GM19240 (cell line): ENCODE measurements around the gene RUNX1.
"Not testable (repeated sequence)": the region's sequence is repeated elsewhere in the genome, so short reads cannot be mapped to it uniquely, and the experiment has no call there.

Experiments
- DNase-seq: peaks from one replicate; pipeline ENCODE4 v3.0.0; 2011; ENCODE audit warnings: low spot score; ENCODE audit not compliant: insufficient read length

Gene RUNX1

DNA sequence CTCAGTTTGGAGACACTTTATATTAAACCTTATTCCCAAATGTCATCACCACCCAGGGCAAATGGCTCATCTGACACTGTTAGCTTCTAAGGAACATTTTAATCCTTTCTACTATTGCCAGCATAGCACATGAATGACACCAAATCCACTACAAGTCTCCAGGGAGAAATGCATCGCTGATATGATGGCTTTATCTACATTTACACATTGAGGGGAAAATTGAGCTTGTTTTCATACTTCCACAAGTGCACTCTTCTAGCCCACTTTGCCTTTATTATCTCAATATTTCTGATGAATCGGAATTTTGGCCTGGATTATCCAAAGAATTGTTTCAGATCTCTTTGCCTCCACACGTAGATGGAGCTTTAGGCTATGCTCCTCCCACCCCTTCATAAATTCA, 75.4 kb downstream of the RUNX1 start:
- DNase-seq = no peak

DNA sequence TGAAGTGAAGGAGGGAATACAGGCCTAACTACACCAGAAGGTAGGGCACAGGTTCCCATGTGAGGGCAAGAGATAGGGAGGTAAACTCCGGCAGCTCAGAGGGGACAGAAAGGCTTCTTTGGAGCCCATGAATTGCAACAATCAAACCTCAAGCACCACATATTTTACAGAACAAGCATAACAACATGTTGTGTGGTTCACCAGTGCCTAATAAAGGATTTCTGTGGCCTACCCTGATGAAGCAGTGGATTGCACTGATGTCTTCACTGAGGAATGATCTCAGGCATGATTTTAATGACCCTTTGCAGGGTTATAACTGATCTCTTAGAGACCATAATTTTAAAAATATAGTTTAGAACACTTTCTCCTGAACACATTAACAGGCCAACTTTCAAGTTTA, 77.4 kb downstream of the RUNX1 start:
- DNase-seq = no peak

- no peak for DNase-seq
These were observed 78.5 kb downstream of the RUNX1 start for GRCh38 chr21:34970566-34970965.

DNA sequence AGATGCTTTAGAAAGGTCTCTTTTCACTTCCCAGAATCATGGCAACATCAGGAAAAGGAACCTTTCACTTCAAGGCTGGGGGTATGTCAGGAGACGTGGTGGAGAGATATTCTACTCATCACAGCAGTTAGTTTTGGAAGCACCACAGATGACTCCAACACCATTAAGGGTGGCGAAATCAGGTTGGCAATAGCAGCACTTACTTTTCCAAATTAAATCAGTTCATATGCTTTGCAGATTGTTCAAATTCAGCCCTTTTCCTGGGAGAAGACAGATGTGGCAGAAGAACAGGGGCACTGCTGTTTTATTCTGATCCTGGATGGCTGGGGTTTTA, 79.0 kb downstream of the RUNX1 start:
- DNase-seq = no peak

GRCh38 chr21:34969423-34970166, 79.5 kb downstream of the RUNX1 start:
- DNase-seq = no peak

DNA sequence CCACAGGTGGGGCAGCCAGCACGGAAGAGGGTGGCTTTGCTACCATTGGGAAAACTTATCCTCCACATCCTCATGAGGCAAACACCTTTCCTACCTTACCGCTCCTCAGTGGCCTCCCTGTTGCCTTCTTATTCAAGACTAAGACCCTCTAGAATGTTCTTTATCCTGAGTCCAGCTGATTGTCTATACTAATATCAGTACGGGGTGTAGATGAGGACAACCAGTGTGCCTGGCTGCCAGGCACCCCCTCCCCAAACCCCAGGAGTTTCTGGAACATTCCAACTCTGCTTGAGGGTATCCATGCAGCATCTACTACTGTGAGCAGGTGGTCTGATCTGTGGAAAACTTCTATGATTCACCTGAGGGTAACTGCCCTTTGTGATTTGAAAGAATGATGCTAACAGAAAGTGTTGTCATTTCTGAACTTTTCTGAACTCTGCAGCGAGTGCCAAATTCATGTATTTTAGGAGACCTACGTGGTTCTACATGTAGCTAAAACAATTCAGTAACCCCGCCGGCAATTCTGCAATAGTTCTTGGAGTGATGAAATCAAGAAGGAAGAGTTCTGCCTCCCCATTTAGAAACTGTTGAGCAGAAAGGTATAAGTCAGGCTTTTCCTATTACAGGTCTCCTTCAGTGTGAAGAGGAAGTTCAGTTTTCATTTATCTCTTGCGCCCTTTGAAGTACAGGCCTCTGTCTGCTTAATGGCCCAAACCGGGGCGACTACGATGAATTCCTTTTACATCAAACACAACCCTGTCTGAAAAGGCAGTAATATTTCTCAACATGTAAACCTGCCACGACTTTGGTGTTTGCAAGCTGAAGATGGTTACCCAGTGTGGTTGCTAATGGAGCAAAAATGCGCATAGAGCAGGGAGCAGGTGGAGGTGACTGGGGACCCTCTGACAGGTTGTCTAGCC, 80.4 kb downstream of the RUNX1 start:
- DNase-seq = no peak

- no peak for DNase-seq
These were observed 81.4 kb downstream of the RUNX1 start for GRCh38 chr21:34967509-34968289.

- DNase-seq = not testable (repeated sequence)
These were observed 82.2 kb downstream of the RUNX1 start for GRCh38 chr21:34966881-34967280.

DNA sequence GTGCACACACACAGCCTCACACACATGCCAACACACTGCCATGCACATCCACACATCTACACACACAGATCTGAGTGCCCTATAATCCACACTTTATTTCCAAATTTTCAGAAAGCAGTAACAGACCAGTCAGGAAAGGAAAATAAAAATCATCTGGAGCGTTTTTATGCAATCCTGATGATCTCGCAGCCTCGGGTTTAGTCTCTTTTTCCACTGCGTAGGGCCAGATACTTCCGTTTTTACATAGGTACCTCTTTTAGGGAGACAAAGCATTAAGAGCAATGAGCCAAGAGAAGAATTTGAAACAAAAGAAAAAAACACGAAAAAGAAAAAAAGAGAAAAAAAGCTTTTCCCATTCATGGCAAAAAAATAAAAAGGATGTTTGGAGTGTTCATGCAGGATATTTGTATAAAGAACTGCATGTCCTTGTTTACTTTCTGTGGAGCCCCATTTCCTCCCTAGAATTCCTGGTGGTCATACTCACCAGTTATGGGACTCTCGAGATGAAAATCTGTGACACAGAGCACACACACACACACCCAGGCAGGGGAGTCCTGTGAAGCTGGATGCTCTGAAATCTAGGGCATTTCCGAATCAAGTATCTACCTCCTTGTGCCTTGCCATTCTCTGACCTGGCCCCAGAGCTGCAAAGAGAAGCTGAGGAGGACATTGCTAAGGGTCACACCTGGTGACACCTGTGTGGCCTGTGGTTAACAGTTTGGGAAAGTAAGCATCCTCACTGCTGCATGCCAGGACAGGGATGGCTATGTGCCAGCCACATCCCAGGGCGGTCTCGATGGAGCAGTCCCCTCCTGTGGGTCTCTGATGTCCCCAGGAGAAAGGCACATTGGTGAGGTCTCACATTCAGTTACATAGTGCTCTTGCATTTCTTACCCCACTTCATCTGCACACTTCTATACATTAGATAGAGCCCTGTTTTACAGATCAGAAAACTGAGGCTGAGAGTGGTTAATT, 83.6 kb downstream of the RUNX1 start:
- DNase-seq = no peak

DNA sequence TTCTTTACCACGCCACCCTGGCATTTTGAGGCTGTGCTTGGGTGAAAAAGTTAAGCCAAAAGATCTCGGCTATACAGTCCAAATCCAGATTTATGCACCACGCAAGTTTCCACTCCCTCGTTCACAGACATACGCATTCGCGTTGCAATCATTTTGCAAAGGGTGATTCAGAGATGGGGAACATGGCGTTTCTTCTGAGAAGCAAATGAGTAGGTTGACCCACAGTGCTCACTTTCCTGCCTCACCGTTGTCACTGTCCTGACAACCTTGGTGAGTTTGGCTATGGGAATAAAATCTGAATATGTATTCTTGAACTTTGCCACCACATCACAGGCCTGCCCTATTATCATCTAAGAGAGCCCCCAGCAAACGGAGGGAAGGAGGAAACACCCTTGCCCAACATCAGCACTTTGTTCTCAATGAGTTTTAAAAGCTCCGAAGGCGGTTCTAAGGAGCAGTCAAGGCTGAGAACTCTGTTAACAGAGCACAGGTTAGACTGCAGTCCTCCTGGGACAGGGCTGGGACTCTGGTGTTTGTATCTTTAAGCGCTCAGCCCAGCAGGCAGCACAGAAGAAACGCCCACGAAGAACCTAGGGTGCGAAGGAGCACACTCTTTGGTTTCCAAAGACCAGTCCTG, 86.4 kb downstream of the RUNX1 start:
- DNase-seq = no peak

- DNase-seq = no peak
These were observed 87.0 kb downstream of the RUNX1 start for GRCh38 chr21:34962136-34962535.

DNA sequence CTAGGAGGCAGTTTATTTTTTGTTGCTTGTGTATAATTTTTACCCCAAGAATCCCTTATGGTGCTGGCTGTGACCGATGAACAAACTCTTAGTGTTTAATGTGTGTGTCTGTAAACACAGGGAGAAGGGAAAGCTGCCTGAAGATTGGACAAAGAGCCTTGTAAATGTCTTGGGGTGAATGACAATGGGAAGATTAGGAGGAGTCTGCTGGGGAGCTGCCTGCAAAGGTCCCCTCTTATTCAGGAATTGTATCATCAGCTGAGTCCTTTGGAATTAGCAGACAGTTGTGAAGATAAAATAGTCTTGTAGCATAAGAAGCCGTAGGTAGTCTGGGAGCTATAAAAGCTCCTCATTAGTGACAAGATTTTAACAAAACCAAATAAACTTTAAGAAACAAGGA, 88.4 kb downstream of the RUNX1 start:
- DNase-seq = no peak

DNA sequence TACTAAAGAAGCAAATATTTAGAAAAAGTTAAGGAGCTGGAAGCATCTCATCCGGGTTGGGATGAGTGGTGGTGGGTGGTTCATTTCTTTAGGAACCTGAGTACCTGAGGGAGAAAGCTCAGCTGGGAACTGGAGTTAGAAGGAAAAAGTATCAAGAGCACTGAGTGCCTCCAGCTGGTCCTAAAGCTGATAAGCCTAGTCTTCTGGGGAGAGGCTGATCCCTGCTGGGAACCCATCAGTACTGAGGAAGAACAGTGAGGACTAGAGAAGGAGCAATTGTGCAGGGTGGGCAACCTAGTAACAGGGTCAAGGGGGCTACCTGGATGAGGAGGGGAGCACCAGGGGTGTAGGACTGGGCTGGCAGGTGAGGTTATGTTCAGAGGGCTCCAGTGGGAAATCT, 89.5 kb downstream of the RUNX1 start:
- DNase-seq = no peak

GRCh38 chr21:34958040-34958439, 91.1 kb downstream of the RUNX1 start:
- no peak for DNase-seq

DNA sequence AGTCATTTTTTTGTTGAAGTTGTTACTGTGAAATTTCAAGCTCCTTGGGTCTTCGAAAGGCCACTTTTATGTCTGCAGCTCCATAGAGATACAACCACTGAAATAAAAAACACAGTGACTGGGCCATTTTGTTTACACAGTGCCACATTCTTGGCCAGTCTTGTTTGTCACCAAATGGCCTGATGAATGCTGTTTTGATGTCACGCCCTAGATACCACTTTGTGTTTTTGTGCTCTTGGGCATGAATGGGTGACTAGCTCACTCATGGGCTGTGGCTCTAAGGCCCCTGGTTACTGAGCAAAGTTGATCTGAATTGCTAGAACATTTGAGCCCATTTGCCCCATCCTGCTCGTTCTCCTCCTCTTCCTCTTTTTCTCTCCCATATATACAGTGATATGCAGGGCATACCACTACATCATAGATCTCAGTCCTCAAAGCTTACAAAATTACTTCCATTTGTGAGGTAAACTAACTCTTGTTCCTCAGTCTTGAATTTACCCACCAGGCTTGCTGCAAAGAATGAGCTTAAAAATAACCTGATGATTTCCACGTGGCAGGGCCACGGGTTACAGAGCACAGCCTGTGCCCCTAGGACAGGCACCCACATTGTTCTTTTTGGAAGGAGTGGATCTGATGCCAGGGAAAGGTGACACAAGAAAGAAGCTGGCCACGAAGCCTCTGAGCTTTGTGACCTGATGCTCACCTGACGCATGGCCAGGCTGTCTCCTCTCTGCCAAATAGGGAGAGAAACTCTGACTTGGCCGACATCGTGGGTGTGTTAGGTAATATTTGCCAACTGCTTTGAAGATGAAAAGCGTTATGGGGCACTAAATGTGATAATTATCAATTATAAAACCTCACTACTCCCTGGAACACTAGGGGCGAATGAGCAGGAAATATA, 92.4 kb downstream of the RUNX1 start:
- DNase-seq = no peak

GRCh38 chr21:34953950-34954349, 95.2 kb downstream of the RUNX1 start:
- no peak for DNase-seq

- DNase-seq = no peak
These were observed 96.4 kb downstream of the RUNX1 start for GRCh38 chr21:34952701-34953100.

GRCh38 chr21:34951868-34952267, 97.2 kb downstream of the RUNX1 start:
- DNase-seq = not testable (repeated sequence)

DNA sequence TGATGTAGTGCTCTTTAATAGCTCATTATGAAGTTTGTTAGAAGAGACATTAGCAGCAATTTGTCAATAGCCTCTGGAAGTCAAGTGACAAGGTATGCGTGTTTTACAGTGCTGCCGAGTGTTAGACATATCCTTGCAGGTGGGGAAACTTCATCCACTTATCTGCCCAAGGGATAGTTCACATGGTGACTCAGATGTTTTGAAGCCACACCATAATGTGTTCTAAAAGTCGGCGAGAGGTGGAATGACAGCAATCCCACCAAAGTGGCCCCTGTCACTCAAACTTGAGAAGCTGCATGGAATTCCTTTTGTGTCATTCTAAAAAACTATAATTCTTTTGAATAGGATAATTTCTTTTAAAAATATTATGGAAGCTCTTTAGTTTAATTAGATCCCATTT, 98.1 kb downstream of the RUNX1 start:
- no peak for DNase-seq
